GM12878 (cell line): ENCODE results near the gene PTPRU. TPM values are rescaled to one million over a fixed set of nuclear protein-coding genes. Genes with fewer than 3 reads are reported as not detected.
A peak's percentile ranks its signal among the peaks of the same experiment; 100 is the strongest.

Source experiments
- ATAC-seq: fragments of 200-7000 bp; cut with Tn5 transposase; 3 replicates; pipeline ENCODE4 v1.9.1; 2020; ENCODE audit warnings: mild to moderate bottlenecking, moderate library complexity
- BruUV-seq: library from RNA; stranded (reverse); fragments of 400-500 nt; replicated peaks from 2 replicates; lab custom pipeline; 2021; lab: Mats Ljungman, UMichigan
- CTCF ChIA-PET: fragments of 300-600 bp; sonication (Branson Sonifier 250); formaldehyde crosslinking; extraction: SDS; loops from one replicate; lab custom pipeline; 2021; ENCODE audit warnings: inconsistent platforms; lab: Yijun Ruan, JAX
- POLR2A ChIA-PET: fragments of 350-600 bp; formaldehyde crosslinking; extraction: SDS; loops from one replicate; lab custom pipeline; 2021; ENCODE audit warnings: inconsistent platforms; lab: Charles Lee
- RAD21 ChIA-PET: fragments of 300-600 bp; sonication (Branson Sonifier 250); formaldehyde crosslinking; loops from one replicate; lab custom pipeline; 2023; ENCODE audit warnings: antibody characterized with exemption; ENCODE audit not compliant: unreplicated experiment; lab: Charles Lee
- SMC1A ChIA-PET: fragments of 300-600 bp; sonication (Branson Sonifier 250); formaldehyde crosslinking; loops from one replicate; lab custom pipeline; 2023; ENCODE audit not compliant: unreplicated experiment, uncharacterized antibody; lab: Charles Lee
- DNase-seq: peaks from one replicate; pipeline ENCODE4 v3.0.0-alpha.2; 2011; ENCODE audit warnings: low read depth, low spot score
- FAIRE-seq: peaks from 3 replicates; lab custom pipeline; 2011; peaks lifted over from hg19 to GRCh38; lab: Jason Lieb, UNC
- H2AFZ ChIP-seq: 2 replicates; pipeline ENCODE4 v1.6.0; 2011; ENCODE audit warnings: low read depth, low read length, control low read depth; ENCODE audit not compliant: control insufficient read depth
- H3K27ac ChIP-seq: 2 replicates; pipeline ENCODE4 v1.5.1; 2011; ENCODE audit warnings: control low read depth; ENCODE audit not compliant: control insufficient read depth, insufficient read depth
- H3K27me3 ChIP-seq, 2 experiments: replicated peaks in 1 of 2; 2 replicates each; pipeline versions ENCODE4 v1.6.0 to v1.6.1; 2011; ENCODE audit warnings: low read length in 1 of 2; ENCODE audit not compliant: control insufficient read depth in 2 of 2, insufficient read depth in 2 of 2
- H3K36me3 ChIP-seq, 2 experiments: 2 replicates each; pipeline ENCODE4 v1.5.1; 2011; ENCODE audit warnings: low read length in 1 of 2; ENCODE audit not compliant: control insufficient read depth in 2 of 2, insufficient read depth in 2 of 2
- H3K4me1 ChIP-seq: 2 replicates; pipeline ENCODE4 v1.6.1; 2011; ENCODE audit warnings: mild to moderate bottlenecking, low read length, moderate library complexity, mixed read lengths; ENCODE audit not compliant: control insufficient read depth, insufficient read depth
- H3K4me2 ChIP-seq: 2 replicates; pipeline ENCODE4 v1.6.0; 2011; ENCODE audit warnings: control low read depth; ENCODE audit not compliant: control insufficient read depth, insufficient read depth
- H3K4me3 ChIP-seq: fragments of 200-600 bp; sonication (generic); 2 replicates; pipeline ENCODE4 v1.5.1; 2016
- H3K79me2 ChIP-seq: 2 replicates; pipeline ENCODE4 v1.6.0; 2011; ENCODE audit warnings: low read length; ENCODE audit not compliant: control insufficient read depth, insufficient read depth
- H3K9ac ChIP-seq: 2 replicates; pipeline ENCODE4 v1.8.0; 2011; ENCODE audit warnings: low read length, control low read depth, mixed read lengths; ENCODE audit not compliant: control insufficient read depth, insufficient read depth
- H3K9me3 ChIP-seq: replicated peaks from 3 replicates; pipeline ENCODE4 v1.5.1; 2011; ENCODE audit warnings: mild to moderate bottlenecking, low read length; ENCODE audit not compliant: control insufficient read depth, insufficient read depth
- H4K20me1 ChIP-seq: 2 replicates; pipeline ENCODE4 v1.6.0; 2011; ENCODE audit not compliant: control insufficient read depth, insufficient read depth
- EED ChIP-seq: sonication (generic); IDR thresholded peaks from 2 replicates; pipeline ENCODE4 v1.6.1; 2016; ENCODE audit warnings: antibody characterized with exemption, low read depth
- EZH2 ChIP-seq: IDR thresholded peaks from 2 replicates; pipeline ENCODE4 v1.6.1; 2012; ENCODE audit warnings: low read depth, mild to moderate bottlenecking, control low read depth, inconsistent platforms, low read length, borderline replicate concordance; ENCODE audit not compliant: control insufficient read depth
- KLF5 ChIP-seq: fragments of 450-650 bp; IDR thresholded peaks from 2 replicates; pipeline ENCODE4 v1.6.1; 2014; ENCODE audit warnings: mild to moderate bottlenecking; ENCODE audit not compliant: partially characterized antibody
- MTA3 ChIP-seq: IDR thresholded peaks from 2 replicates; pipeline ENCODE4 v1.6.1; 2012; ENCODE audit warnings: low read length, inconsistent platforms, borderline replicate concordance
- POLR2AphosphoS2 ChIP-seq: IDR thresholded peaks from 2 replicates; pipeline ENCODE4 v1.6.1; 2011; ENCODE audit warnings: low read depth, mild to moderate bottlenecking, low read length, improper control_type of control experiment, moderate library complexity
- POU2F2 ChIP-seq: IDR thresholded peaks from 3 replicates; pipeline ENCODE4 v1.6.1; 2011; ENCODE audit warnings: low read depth, mild to moderate bottlenecking, low read length, borderline replicate concordance
- RCOR1 ChIP-seq: conservative IDR thresholded peaks from 2 replicates; pipeline ENCODE4 v1.6.1; 2012; ENCODE audit warnings: low read depth, low read length, improper control_type of control experiment
- WGBS: methylation state at CpG from one replicate; pipeline ENCODE4 v1.1.6; 2016; ENCODE audit warnings: low lambda C conversion rate; ENCODE audit not compliant: insufficient replicate concordance, insufficient coverage; ENCODE audit errors: missing lambda C conversion rate; 5-methylcytosine and 5-hydroxymethylcytosine counted together
- in situ Hi-C: fragments of 300-500 bp; cut with MboI; formaldehyde crosslinking; loops from 9 replicates; pipeline ENCODE4 v1.14.3; 2018; ENCODE audit warnings: mixed read lengths
- intact Hi-C: fragments of 100-400 bp; cut with micrococcal nuclease; formaldehyde crosslinking; loops from one replicate; pipeline ENCODE4 v1.14.2; 2022; ENCODE audit not compliant: unreplicated experiment
- polyA plus RNA-seq, 11 experiments: library from polyadenylated mRNA; depleted of rRNA in 4 of 11; unstranded in 6 of 11; stranded (reverse) in 5 of 11; fragments of >200 nt; fragmentation: Nextera tagmentation in 4 of 11; fragmentation: Illumina TruSeq in 1 of 11; extraction: Ambion mirVana in 4 of 11; extraction: Trizol in 1 of 11; gene quantifications; 1 replicate in 1 of 11; 2 replicates in 10 of 11; pipeline versions ENCODE4 v1.2.1 to v1.2.3, GENCODE V29; 2011 to 2016; ENCODE audit warnings: inconsistent platforms in 2 of 11, missing spikeins in 2 of 11, low read depth in 1 of 11
- total RNA-seq, 4 experiments: library from RNA; depleted of rRNA in 3 of 4; stranded (reverse); fragments of >200 nt in 3 of 4; fragmentation: Illumina TruSeq in 1 of 4; extraction: Trizol in 1 of 4; gene quantifications; 2 replicates each; pipeline versions ENCODE4 v1.2.1 to v1.2.3, GENCODE V29; 2013 to 2021
- TF ChIP-seq, protein P1 (sequence below): IDR thresholded peaks from 2 replicates; pipeline ENCODE4 v1.6.1; 2012; ENCODE audit warnings: mild to moderate bottlenecking, low read depth, low read length

PTPRU gene
- total and polyA plus RNA-seq, 10 of the 15 experiments (the other 5 are each of a cell fraction or from before 2014, with no cell fraction given) = 0.04 to 2.5 (median 0.73) TPM

GRCh38 chr1:29237852-29238619, 1.7 kb downstream of the PTPRU start (continued):
- TF ChIP-seq MTA3 = no peak
- no peak for TF ChIP-seq EED
- TF ChIP-seq, protein P1, sequence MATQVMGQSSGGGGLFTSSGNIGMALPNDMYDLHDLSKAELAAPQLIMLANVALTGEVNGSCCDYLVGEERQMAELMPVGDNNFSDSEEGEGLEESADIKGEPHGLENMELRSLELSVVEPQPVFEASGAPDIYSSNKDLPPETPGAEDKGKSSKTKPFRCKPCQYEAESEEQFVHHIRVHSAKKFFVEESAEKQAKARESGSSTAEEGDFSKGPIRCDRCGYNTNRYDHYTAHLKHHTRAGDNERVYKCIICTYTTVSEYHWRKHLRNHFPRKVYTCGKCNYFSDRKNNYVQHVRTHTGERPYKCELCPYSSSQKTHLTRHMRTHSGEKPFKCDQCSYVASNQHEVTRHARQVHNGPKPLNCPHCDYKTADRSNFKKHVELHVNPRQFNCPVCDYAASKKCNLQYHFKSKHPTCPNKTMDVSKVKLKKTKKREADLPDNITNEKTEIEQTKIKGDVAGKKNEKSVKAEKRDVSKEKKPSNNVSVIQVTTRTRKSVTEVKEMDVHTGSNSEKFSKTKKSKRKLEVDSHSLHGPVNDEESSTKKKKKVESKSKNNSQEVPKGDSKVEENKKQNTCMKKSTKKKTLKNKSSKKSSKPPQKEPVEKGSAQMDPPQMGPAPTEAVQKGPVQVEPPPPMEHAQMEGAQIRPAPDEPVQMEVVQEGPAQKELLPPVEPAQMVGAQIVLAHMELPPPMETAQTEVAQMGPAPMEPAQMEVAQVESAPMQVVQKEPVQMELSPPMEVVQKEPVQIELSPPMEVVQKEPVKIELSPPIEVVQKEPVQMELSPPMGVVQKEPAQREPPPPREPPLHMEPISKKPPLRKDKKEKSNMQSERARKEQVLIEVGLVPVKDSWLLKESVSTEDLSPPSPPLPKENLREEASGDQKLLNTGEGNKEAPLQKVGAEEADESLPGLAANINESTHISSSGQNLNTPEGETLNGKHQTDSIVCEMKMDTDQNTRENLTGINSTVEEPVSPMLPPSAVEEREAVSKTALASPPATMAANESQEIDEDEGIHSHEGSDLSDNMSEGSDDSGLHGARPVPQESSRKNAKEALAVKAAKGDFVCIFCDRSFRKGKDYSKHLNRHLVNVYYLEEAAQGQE = no peak
- no peak for TF ChIP-seq POLR2AphosphoS2

- in situ Hi-C loops (loop anchor here (5.0 to 10.0 kb wide), 2 partner anchors 1469 to 1676 kb away; no protein-coding TSS in a partner anchor), intact Hi-C loops (loop anchor here (5.0 kb wide), 1 partner anchor 869 kb away; no protein-coding TSS in a partner anchor)
- no peak for FAIRE-seq
- ChIA-PET CTCF (no interaction called here), POLR2A (no interaction called here), SMC1A (no interaction called here), RAD21 (no interaction called here)
- no peak for DNase-seq
- BruUV-seq = no TSS peak
- no peaks in the 10 kb centered on the region for H3K36me3 ChIP-seq
- no peak overlapping the region for H3K4me2 ChIP-seq
- H3K79me2 ChIP-seq = no peaks in the 10 kb centered on the region
- no peak overlapping the region for H2AFZ ChIP-seq
- ATAC-seq = no peak
- no peaks in the 10 kb centered on the region for H3K9me3 ChIP-seq
- H3K27me3 ChIP-seq = peaks cover 10 to 21% of the 10 kb centered on the region in 2 experiments
- peaks cover 8% of the 10 kb centered on the region for H3K4me1 ChIP-seq
- no peak overlapping the region for H3K27ac ChIP-seq
- WGBS = 52% methylated on average over 10 of the region's 11 CpGs
- no peak overlapping the region for H3K9ac ChIP-seq
- no peak overlapping the region for H3K4me3 ChIP-seq
- TF ChIP-seq RCOR1 = no peak
- 0 out of 2 replicates have a peak, but pooled peaks have one; percentile 71 for TF ChIP-seq EZH2
- TF ChIP-seq KLF5 = no peak
- no peak for TF ChIP-seq POU2F2
- H4K20me1 ChIP-seq = no peaks in the 10 kb centered on the region
Observed at GRCh38 chr1:29238620-29239002, 2.3 kb downstream of the PTPRU start.
